IMR-90 (cell line): ENCODE data around the gene SLC7A6.

ENCODE experiments used
- BHLHE40 ChIP-seq: fragments of 150-350 bp; IDR thresholded peaks from 2 replicates; pipeline ENCODE4 v1.6.1; 2016; ENCODE audit warnings: mild to moderate bottlenecking, low read depth, low read length
- CEBPB ChIP-seq: IDR thresholded peaks from 2 replicates; pipeline ENCODE4 v1.6.1; 2012; ENCODE audit warnings: low read depth, low read length, improper control_type of control experiment
- FOS ChIP-seq: fragments of 150-350 bp; IDR thresholded peaks from 2 replicates; pipeline ENCODE4 v1.6.1; 2016; ENCODE audit warnings: low read depth, low read length
- MAZ ChIP-seq: IDR thresholded peaks from 2 replicates; pipeline ENCODE4 v1.6.1; 2012; ENCODE audit warnings: low read depth, mild to moderate bottlenecking, low read length, improper control_type of control experiment, moderate library complexity, borderline replicate concordance
- NFE2L2 ChIP-seq: fragments of 150-350 bp; IDR thresholded peaks from 2 replicates; pipeline ENCODE4 v1.6.1; 2016; ENCODE audit warnings: low read depth, mild to moderate bottlenecking, low read length
- POLR2A ChIP-seq: IDR thresholded peaks from 2 replicates; pipeline ENCODE4 v1.6.1; 2012; ENCODE audit warnings: mild to moderate bottlenecking, low read depth, low read length
- RAD21 ChIP-seq: IDR thresholded peaks from 2 replicates; pipeline ENCODE4 v1.6.1; 2012; ENCODE audit warnings: low read length, improper control_type of control experiment
- RCOR1 ChIP-seq: IDR thresholded peaks from 2 replicates; pipeline ENCODE4 v1.6.1; 2012; ENCODE audit warnings: mild to moderate bottlenecking, low read length, improper control_type of control experiment; ENCODE audit not compliant: insufficient replicate concordance
- RFX5 ChIP-seq: IDR thresholded peaks from 2 replicates; pipeline ENCODE4 v1.8.0; 2012; ENCODE audit warnings: low read depth, mild to moderate bottlenecking, low read length, moderate library complexity
- SMC3 ChIP-seq: fragments of 150-350 bp; IDR thresholded peaks from 2 replicates; pipeline ENCODE4 v1.6.1; 2016; ENCODE audit warnings: low read depth, mild to moderate bottlenecking, antibody characterized with exemption, low read length, moderate library complexity
- TF ChIP-seq, protein P1 (sequence below): conservative IDR thresholded peaks from 2 replicates; pipeline ENCODE4 v1.5.1; 2012; ENCODE audit warnings: mild to moderate bottlenecking, low read depth, low read length, improper control_type of control experiment
- TF ChIP-seq, protein P2 (sequence below): fragments of 150-350 bp; IDR thresholded peaks from 2 replicates; pipeline ENCODE4 v1.6.1; 2017; ENCODE audit warnings: mild to moderate bottlenecking, antibody characterized with exemption, low read length, low read depth

DNA sequence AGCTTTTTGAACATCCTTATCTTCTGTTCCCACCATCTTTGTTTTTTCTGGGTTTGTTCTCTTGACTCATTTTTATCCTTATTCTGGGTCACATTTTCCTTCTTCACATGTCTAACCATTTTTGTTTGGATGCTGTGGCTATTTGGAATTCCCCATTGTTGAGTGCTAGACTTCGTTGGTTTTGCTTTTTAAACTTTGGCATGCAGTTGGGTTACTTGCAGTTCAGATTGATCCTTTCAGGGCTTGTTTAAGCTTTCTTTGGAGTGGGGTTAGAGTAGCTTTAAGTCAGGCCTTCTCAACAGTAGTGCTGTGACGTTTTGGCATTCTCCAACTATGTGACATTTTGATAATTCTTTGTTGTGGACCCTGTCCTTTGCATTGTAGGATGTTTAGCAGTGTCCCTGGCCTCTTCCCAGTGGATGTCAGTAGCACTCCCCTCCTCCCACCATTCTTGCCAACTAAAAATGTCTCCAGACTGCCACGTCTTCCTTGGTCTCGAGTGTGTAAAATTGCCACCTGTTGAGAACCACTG lies 67.6 kb downstream of the SLC7A6 start:
- TF ChIP-seq, protein P1, sequence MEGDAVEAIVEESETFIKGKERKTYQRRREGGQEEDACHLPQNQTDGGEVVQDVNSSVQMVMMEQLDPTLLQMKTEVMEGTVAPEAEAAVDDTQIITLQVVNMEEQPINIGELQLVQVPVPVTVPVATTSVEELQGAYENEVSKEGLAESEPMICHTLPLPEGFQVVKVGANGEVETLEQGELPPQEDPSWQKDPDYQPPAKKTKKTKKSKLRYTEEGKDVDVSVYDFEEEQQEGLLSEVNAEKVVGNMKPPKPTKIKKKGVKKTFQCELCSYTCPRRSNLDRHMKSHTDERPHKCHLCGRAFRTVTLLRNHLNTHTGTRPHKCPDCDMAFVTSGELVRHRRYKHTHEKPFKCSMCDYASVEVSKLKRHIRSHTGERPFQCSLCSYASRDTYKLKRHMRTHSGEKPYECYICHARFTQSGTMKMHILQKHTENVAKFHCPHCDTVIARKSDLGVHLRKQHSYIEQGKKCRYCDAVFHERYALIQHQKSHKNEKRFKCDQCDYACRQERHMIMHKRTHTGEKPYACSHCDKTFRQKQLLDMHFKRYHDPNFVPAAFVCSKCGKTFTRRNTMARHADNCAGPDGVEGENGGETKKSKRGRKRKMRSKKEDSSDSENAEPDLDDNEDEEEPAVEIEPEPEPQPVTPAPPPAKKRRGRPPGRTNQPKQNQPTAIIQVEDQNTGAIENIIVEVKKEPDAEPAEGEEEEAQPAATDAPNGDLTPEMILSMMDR, result no peak
- TF ChIP-seq POLR2A, result no peak
- TF ChIP-seq, protein P2, sequence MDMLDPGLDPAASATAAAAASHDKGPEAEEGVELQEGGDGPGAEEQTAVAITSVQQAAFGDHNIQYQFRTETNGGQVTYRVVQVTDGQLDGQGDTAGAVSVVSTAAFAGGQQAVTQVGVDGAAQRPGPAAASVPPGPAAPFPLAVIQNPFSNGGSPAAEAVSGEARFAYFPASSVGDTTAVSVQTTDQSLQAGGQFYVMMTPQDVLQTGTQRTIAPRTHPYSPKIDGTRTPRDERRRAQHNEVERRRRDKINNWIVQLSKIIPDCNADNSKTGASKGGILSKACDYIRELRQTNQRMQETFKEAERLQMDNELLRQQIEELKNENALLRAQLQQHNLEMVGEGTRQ, result no peak
- TF ChIP-seq RAD21, result no peak
- no peak for TF ChIP-seq CEBPB
- no peak for TF ChIP-seq MAZ
- no peak for TF ChIP-seq FOS
- no peak for TF ChIP-seq BHLHE40
- no peak for TF ChIP-seq SMC3
- no peak for TF ChIP-seq NFE2L2
- no peak for TF ChIP-seq RCOR1
- TF ChIP-seq RFX5, result no peak
